ENCODE measurements around the gene PDE4B. TPM values are rescaled to one million over a fixed set of nuclear protein-coding genes. Genes with fewer than 3 reads are reported as not detected.

Gene PDE4B
- total and polyA plus RNA-seq, 9 of the 15 experiments (the other 6 are each of a cell fraction or from before 2014, with no cell fraction given): 0.09 TPM; not detected in 8

DNA sequence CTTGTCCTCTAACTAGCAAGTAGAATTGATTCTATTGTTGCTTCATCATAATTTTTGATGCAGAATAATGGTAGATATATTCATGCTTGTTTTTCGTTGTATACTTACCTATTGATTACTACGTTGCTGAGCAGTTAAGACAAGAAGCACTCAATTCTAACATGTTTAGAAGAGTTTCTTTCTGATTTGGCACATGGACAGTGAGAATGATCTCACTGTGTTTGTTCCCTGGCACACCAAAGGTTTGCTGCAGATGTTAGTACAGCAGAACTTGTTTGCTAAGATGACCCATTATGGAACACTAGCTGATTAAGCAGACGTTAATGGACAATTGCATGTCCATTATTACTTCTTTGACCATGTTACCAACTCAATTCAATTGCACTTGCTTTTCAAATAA, 556.5 kb downstream of the PDE4B start:
- Histone ChIP-seq H3K9me1 (ENCODE audit: control insufficient read depth, insufficient read depth, low read length) (no peaks in the 10 kb centered on the region), H3K36me3 (ENCODE audit: control insufficient read depth, insufficient read depth, low read length) (no peaks in the 10 kb centered on the region), H3K4me2 (ENCODE audit: insufficient read depth, low read length) (no peak overlapping the region), H3K27me3 (ENCODE audit: control insufficient read depth in 2 of 2, insufficient read depth in 2 of 2, low read length in 2 of 2) (0 out of 5 replicates have a peak, but pooled peaks cover 0 to 4% of the 10 kb centered on the region in 2 experiments), H3K9ac (ENCODE audit: insufficient read depth in 1 of 2, low read depth in 2 of 2, low read length in 2 of 2) (no peak overlapping the region), H2AFZ (ENCODE audit: low read depth, low read length) (no peak overlapping the region), H4K20me1 (replicated peaks; ENCODE audit: control insufficient read depth, insufficient read depth, low read length) (no peaks in the 10 kb centered on the region), H3K27ac (ENCODE audit: extremely low read depth, low read depth, low read length) (no peak overlapping the region), H3K9me3 (replicated peaks; ENCODE audit: control insufficient read depth, insufficient read depth, low read depth, low read length) (no peaks in the 10 kb centered on the region), H3K79me2 (ENCODE audit: control insufficient read depth, insufficient read depth, low read length) (no peaks in the 10 kb centered on the region), H3K4me3 (no peak overlapping the region), H3K4me1 (replicated peaks in 1 of 2; ENCODE audit: control insufficient read depth in 2 of 2, insufficient read depth in 2 of 2, low read length in 2 of 2) (no peaks in the 10 kb centered on the region)
- WGBS (ENCODE audit: insufficient coverage, low coverage, missing lambda C conversion rate): 0% methylated on average over 3 of the region's 3 CpGs
- ChIA-PET POLR2A (no interaction called here), CTCF (ENCODE audit: low intra/inter-chr PET ratio) (interaction anchor here (0.7 kb wide), 1 partner anchor 12 kb away, joined by 3 read pairs; no protein-coding TSS in a partner anchor)
- in situ Hi-C loops (cut with MboI): no loop called here
- TF ChIP-seq NFIX (CRISPR knock-in tag; IDR thresholded peaks at IDR 0.05; ENCODE audit: low read depth) (no peak), NFIC (IDR thresholded peaks at IDR 0.05) (no peak), ZNF444 (CRISPR knock-in tag; IDR thresholded peaks at IDR 0.05) (no peak), YY1 (IDR thresholded peaks at IDR 0.05; ENCODE audit: borderline replicate concordance in 1 of 3, control insufficient read depth in 1 of 3, extremely low read depth in 1 of 3, insufficient read depth in 3 of 3, insufficient read length in 1 of 3, insufficient replicate concordance in 2 of 3, low read depth in 1 of 3, low read length in 2 of 3) (no peak), XRCC3 (IDR thresholded peaks at IDR 0.05) (no peak)
- TF ChIP-seq, protein P1, sequence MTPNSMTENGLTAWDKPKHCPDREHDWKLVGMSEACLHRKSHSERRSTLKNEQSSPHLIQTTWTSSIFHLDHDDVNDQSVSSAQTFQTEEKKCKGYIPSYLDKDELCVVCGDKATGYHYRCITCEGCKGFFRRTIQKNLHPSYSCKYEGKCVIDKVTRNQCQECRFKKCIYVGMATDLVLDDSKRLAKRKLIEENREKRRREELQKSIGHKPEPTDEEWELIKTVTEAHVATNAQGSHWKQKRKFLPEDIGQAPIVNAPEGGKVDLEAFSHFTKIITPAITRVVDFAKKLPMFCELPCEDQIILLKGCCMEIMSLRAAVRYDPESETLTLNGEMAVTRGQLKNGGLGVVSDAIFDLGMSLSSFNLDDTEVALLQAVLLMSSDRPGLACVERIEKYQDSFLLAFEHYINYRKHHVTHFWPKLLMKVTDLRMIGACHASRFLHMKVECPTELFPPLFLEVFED (CRISPR knock-in tag; conservative IDR thresholded peaks at IDR 0.05): no peak
- TF ChIP-seq, protein P2, sequence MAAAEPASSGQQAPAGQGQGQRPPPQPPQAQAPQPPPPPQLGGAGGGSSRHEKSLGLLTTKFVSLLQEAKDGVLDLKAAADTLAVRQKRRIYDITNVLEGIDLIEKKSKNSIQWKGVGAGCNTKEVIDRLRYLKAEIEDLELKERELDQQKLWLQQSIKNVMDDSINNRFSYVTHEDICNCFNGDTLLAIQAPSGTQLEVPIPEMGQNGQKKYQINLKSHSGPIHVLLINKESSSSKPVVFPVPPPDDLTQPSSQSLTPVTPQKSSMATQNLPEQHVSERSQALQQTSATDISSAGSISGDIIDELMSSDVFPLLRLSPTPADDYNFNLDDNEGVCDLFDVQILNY (CRISPR knock-in tag; IDR thresholded peaks at IDR 0.05): no peak
- TF ChIP-seq, protein P3, sequence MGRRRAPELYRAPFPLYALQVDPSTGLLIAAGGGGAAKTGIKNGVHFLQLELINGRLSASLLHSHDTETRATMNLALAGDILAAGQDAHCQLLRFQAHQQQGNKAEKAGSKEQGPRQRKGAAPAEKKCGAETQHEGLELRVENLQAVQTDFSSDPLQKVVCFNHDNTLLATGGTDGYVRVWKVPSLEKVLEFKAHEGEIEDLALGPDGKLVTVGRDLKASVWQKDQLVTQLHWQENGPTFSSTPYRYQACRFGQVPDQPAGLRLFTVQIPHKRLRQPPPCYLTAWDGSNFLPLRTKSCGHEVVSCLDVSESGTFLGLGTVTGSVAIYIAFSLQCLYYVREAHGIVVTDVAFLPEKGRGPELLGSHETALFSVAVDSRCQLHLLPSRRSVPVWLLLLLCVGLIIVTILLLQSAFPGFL (CRISPR knock-in tag; IDR thresholded peaks at IDR 0.05): no peak
- no peak for ATAC-seq
- no peak for FAIRE-seq
- no peak for DNase-seq (ENCODE audit: extremely low read depth in 1 of 4, low spot score in 3 of 4)
- no TSS peak for BruUV-seq (replicated peaks)
- intact Hi-C loops (cut with micrococcal nuclease): no loop called here
